Measurements from ENCODE around the gene JCAD. TPM values are rescaled to one million over a fixed set of nuclear protein-coding genes. Genes with fewer than 3 reads are reported as not detected.

The JCAD gene
- total RNA-seq, 1 experiment from 2014 or later = 36.7 TPM

DNA sequence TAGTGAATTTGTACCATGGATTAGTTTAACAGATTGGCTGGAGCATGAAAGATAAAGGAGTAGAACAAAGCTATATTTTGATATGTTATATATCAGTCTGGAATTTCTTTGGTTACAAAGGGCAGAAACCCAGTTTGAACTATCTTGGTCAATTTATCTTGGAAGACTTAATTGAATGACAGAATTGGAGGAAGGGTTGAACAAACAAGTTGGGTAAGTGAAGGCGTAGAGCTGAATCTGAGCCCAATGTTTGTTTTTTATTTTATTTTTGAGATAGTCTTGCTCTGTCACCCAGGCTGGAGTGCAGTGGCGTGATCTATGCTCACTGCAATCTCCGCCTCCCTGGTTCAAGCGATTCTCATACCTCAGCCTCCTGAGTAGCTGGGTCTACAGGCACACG, 21.8 kb upstream of the JCAD start:
- no peaks in the 10 kb centered on the region for H3F3A ChIP-seq (ENCODE audit: insufficient read depth, low read depth)
- H3K4me3 ChIP-seq = no peak overlapping the region
- DNase-seq = no peak
- no peaks in the 10 kb centered on the region for H3K27me3 ChIP-seq (ENCODE audit: insufficient read depth, low read depth)
- no peaks in the 10 kb centered on the region for H4K20me1 ChIP-seq (ENCODE audit: insufficient read depth)
- H3K27ac ChIP-seq = no peak overlapping the region
- no peaks in the 10 kb centered on the region for H3K36me3 ChIP-seq (ENCODE audit: low read depth)
- H3K4me1 ChIP-seq (replicated peaks; ENCODE audit: insufficient read depth) = no peaks in the 10 kb centered on the region
- no peak overlapping the region for H3K4me2 ChIP-seq
- no peak overlapping the region for H2AFZ ChIP-seq
- TF ChIP-seq EZH2 (IDR thresholded peaks at IDR 0.05; ENCODE audit: low read depth) = no peak
- TF ChIP-seq, protein P1, sequence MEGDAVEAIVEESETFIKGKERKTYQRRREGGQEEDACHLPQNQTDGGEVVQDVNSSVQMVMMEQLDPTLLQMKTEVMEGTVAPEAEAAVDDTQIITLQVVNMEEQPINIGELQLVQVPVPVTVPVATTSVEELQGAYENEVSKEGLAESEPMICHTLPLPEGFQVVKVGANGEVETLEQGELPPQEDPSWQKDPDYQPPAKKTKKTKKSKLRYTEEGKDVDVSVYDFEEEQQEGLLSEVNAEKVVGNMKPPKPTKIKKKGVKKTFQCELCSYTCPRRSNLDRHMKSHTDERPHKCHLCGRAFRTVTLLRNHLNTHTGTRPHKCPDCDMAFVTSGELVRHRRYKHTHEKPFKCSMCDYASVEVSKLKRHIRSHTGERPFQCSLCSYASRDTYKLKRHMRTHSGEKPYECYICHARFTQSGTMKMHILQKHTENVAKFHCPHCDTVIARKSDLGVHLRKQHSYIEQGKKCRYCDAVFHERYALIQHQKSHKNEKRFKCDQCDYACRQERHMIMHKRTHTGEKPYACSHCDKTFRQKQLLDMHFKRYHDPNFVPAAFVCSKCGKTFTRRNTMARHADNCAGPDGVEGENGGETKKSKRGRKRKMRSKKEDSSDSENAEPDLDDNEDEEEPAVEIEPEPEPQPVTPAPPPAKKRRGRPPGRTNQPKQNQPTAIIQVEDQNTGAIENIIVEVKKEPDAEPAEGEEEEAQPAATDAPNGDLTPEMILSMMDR (conservative IDR thresholded peaks at IDR 0.05) = no peak
- no peaks in the 10 kb centered on the region for H3K9me3 ChIP-seq (ENCODE audit: insufficient read depth, low read depth)
- ChIA-PET CTCF (no interaction called here), POLR2A (ENCODE audit: unreplicated experiment) (interaction anchor here (0.6 kb wide), 1 partner anchor 14 kb away, joined by 11 read pairs; no protein-coding TSS in a partner anchor)
- no TSS peak for BruUV-seq (replicated peaks)
- intact Hi-C loops (cut with micrococcal nuclease; ENCODE audit: unreplicated experiment) = no loop called here
- no peaks in the 10 kb centered on the region for H3K9me2 ChIP-seq (ENCODE audit: insufficient read depth)
- no peaks in the 10 kb centered on the region for H3K79me2 ChIP-seq (ENCODE audit: low read depth)

DNA sequence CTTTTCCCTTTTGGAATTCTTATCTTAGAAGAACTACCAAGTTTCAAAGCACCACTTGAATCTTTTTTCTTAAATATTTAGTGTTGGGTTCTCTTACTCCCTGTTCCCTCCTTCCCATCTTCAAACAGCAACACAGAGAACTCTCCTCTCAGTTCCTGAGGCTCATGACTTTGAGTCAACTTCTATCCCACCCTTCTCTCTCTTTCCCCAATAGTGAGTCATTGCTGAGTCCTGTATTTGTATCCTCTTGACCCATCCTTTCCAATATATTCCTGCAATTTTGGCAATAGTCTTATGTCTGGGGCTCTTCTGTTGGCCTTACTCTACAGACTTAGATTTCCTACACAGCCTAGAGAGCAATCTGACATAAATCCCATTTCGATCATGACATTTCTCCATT, 20.8 kb upstream of the JCAD start:
- no peak for TF ChIP-seq EZH2 (IDR thresholded peaks at IDR 0.05; ENCODE audit: low read depth)
- TF ChIP-seq, protein P1 (conservative IDR thresholded peaks at IDR 0.05) = no peak

DNA sequence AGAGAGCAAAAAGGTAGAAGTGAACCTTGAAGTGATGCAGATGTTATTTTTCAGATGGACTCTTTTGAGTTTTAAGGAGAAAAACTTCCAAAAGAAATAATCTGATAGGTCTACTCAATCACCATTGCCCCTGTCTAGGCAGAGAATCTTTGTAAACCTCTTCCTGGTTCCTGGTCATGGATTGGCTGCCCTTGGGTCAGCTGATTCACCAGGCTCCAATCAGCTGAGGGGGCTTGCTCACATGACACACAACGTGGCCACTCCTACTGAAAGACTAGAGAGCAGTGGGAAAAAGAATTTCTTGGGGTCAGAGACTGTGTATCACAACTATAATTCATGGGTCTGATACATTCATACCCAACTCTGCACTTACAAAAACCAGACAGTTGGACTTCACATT, 20.0 kb upstream of the JCAD start:
- POLR2A ChIA-PET (ENCODE audit: unreplicated experiment) = no interaction called here

More for the DNA sequence above, 20.8 kb upstream of the JCAD start:
- Histone ChIP-seq H2AFZ (no peak overlapping the region), H4K20me1 (ENCODE audit: insufficient read depth) (no peaks in the 10 kb centered on the region), H3K4me1 (replicated peaks; ENCODE audit: insufficient read depth) (no peaks in the 10 kb centered on the region), H3K4me3 (no peak overlapping the region), H3K4me2 (no peak overlapping the region), H3K9me2 (ENCODE audit: insufficient read depth) (no peaks in the 10 kb centered on the region), H3K27me3 (ENCODE audit: insufficient read depth, low read depth) (no peaks in the 10 kb centered on the region), H3K79me2 (ENCODE audit: low read depth) (no peaks in the 10 kb centered on the region), H3K9me3 (ENCODE audit: insufficient read depth, low read depth) (no peaks in the 10 kb centered on the region), H3F3A (ENCODE audit: insufficient read depth, low read depth) (no peaks in the 10 kb centered on the region), H3K36me3 (ENCODE audit: low read depth) (no peaks in the 10 kb centered on the region), H3K27ac (no peak overlapping the region)
- no TSS peak for BruUV-seq (replicated peaks)
- DNase-seq = no peak
- POLR2A ChIA-PET (ENCODE audit: unreplicated experiment) = no interaction called here
- CTCF ChIA-PET = no interaction called here
- intact Hi-C loops (cut with micrococcal nuclease; ENCODE audit: unreplicated experiment) = no loop called here

More for the DNA sequence above, 20.0 kb upstream of the JCAD start:
- H3K9me3 ChIP-seq (ENCODE audit: insufficient read depth, low read depth) = no peaks in the 10 kb centered on the region
- no peaks in the 10 kb centered on the region for H3K79me2 ChIP-seq (ENCODE audit: low read depth)
- no peak overlapping the region for H3K27ac ChIP-seq
- intact Hi-C loops (cut with micrococcal nuclease; ENCODE audit: unreplicated experiment) = no loop called here
- no TSS peak for BruUV-seq (replicated peaks)
- H3K36me3 ChIP-seq (ENCODE audit: low read depth) = no peaks in the 10 kb centered on the region
- H3K27me3 ChIP-seq (ENCODE audit: insufficient read depth, low read depth) = no peaks in the 10 kb centered on the region
- no peaks in the 10 kb centered on the region for H3K9me2 ChIP-seq (ENCODE audit: insufficient read depth)
- no peak overlapping the region for H2AFZ ChIP-seq
- no peaks in the 10 kb centered on the region for H3K4me1 ChIP-seq (replicated peaks; ENCODE audit: insufficient read depth)
- H3F3A ChIP-seq (ENCODE audit: insufficient read depth, low read depth) = no peaks in the 10 kb centered on the region
- CTCF ChIA-PET = no interaction called here
- no peak overlapping the region for H3K4me2 ChIP-seq
- no peak overlapping the region for H3K4me3 ChIP-seq
- DNase-seq = no peak
- no peak for TF ChIP-seq EZH2 (IDR thresholded peaks at IDR 0.05; ENCODE audit: low read depth)
- TF ChIP-seq, protein P1 (conservative IDR thresholded peaks at IDR 0.05) = no peak
- H4K20me1 ChIP-seq (ENCODE audit: insufficient read depth) = no peaks in the 10 kb centered on the region

Measured in PC-9 (cell line).